OCI-LY7 (cell line): Measurements from ENCODE around the gene BCL10. TPM values are rescaled to one million over a fixed set of nuclear protein-coding genes. Genes with fewer than 3 reads are reported as not detected.

Source experiments
- BruUV-seq: library from RNA; stranded (reverse); fragments of 400-500 nt; replicated peaks from 2 replicates; lab custom pipeline; 2021; lab: Mats Ljungman, UMichigan
- CTCF ChIA-PET: fragments of 300-600 bp; sonication (Branson Sonifier 250); formaldehyde crosslinking; loops from one replicate; lab custom pipeline; 2022; ENCODE audit warnings: antibody characterized with exemption; ENCODE audit not compliant: unreplicated experiment; lab: Charles Lee
- POLR2A ChIA-PET: fragments of 300-600 bp; sonication (Branson Sonifier 250); formaldehyde crosslinking; loops from one replicate; lab custom pipeline; 2022; ENCODE audit warnings: antibody characterized with exemption; lab: Charles Lee
- DNase-seq: peaks from one replicate; pipeline ENCODE4 v3.0.0-alpha.2; 2015; ENCODE audit warnings: low spot score
- H2AFZ ChIP-seq: fragments of 200-600 bp; sonication (generic), shearing (Covaris generic); 2 replicates; pipeline ENCODE4 v1.6.1; 2014; ENCODE audit warnings: mild to moderate bottlenecking, antibody characterized with exemption, low read length, moderate library complexity
- H3K27ac ChIP-seq: fragments of 200-600 bp; sonication (generic); 2 replicates; pipeline ENCODE4 v1.5.1; 2014; ENCODE audit warnings: mixed run types, low read depth, mild to moderate bottlenecking, moderate library complexity, low read length, inconsistent platforms; ENCODE audit not compliant: poor library complexity, severe bottlenecking
- H3K36me3 ChIP-seq: fragments of 200-600 bp; sonication (generic); 2 replicates; pipeline ENCODE4 v1.6.1; 2014; ENCODE audit warnings: mild to moderate bottlenecking, antibody characterized with exemption, low read length, moderate library complexity, mixed read lengths; ENCODE audit not compliant: insufficient read depth
- H3K4me1 ChIP-seq: fragments of 200-600 bp; sonication (generic); 2 replicates; pipeline ENCODE4 v1.5.1; 2014; ENCODE audit warnings: mild to moderate bottlenecking, low read length; ENCODE audit not compliant: insufficient read depth, poor library complexity, severe bottlenecking
- H3K4me2 ChIP-seq: fragments of 200-600 bp; sonication (generic); 2 replicates; pipeline ENCODE4 v1.6.1; 2014; ENCODE audit warnings: mild to moderate bottlenecking, low read length
- H3K4me3 ChIP-seq: fragments of 200-600 bp; sonication (generic); 2 replicates; pipeline ENCODE4 v1.5.1; 2014; ENCODE audit warnings: mild to moderate bottlenecking, low read depth, low read length; ENCODE audit not compliant: poor library complexity, severe bottlenecking
- H3K79me2 ChIP-seq: fragments of 200-600 bp; sonication (generic); 2 replicates; pipeline ENCODE4 v1.6.1; 2016; ENCODE audit warnings: low read depth, mild to moderate bottlenecking, low read length, moderate library complexity, mixed read lengths; ENCODE audit not compliant: insufficient read depth
- H3K9me2 ChIP-seq: fragments of 200-600 bp; sonication (generic); 2 replicates; pipeline ENCODE4 v1.6.1; 2016; ENCODE audit warnings: mild to moderate bottlenecking, low read length, mixed read lengths; ENCODE audit not compliant: insufficient read depth
- H3K9me3 ChIP-seq: fragments of 200-600 bp; sonication (generic); 2 replicates; pipeline ENCODE4 v1.6.1; 2014; ENCODE audit warnings: mild to moderate bottlenecking, mixed run types, low read length, mixed read lengths
- H4K20me1 ChIP-seq: fragments of 200-600 bp; sonication (generic); 2 replicates; pipeline ENCODE4 v1.6.1; 2014; ENCODE audit warnings: mild to moderate bottlenecking, antibody characterized with exemption, low read length, moderate library complexity, mixed read lengths; ENCODE audit not compliant: insufficient read depth
- CTCF ChIP-seq: fragments of 200-600 bp; sonication (generic); conservative IDR thresholded peaks from 2 replicates; pipeline ENCODE4 v1.5.1; 2014; ENCODE audit warnings: mild to moderate bottlenecking, antibody characterized with exemption, low read length, moderate library complexity, mixed read lengths
- EZH2phosphoT487 ChIP-seq: fragments of 200-600 bp; sonication (generic); IDR thresholded peaks from 2 replicates; pipeline ENCODE4 v1.6.1; 2018; ENCODE audit warnings: low read depth, borderline replicate concordance, mild to moderate bottlenecking, mixed run types, antibody characterized with exemption, low read length, moderate library complexity, mixed read lengths
- intact Hi-C: fragments of 100-400 bp; cut with micrococcal nuclease; formaldehyde crosslinking; loops from one replicate; pipeline ENCODE4 v1.10.0; 2022; ENCODE audit not compliant: unreplicated experiment
- total RNA-seq, 2 experiments: library from RNA; depleted of rRNA in 1 of 2; stranded (reverse); fragments of >200 nt in 1 of 2; shearing (Covaris generic) in 1 of 2; gene quantifications; 2 replicates each; pipeline ENCODE4 v1.2.3, GENCODE V29; 2014 to 2022

BCL10 gene
- total RNA-seq, 2 experiments from 2014 or later: 17.4 to 29.0 TPM

GRCh38 chr1:85220756-85221201 is 55.7 kb downstream of the BCL10 start:
- POLR2A ChIA-PET: interaction anchor here (0.6 to 0.7 kb wide), 2 partner anchors 8 to 219 kb away, joined by 3 to 5 read pairs; no protein-coding TSS in a partner anchor
- no TSS peak for BruUV-seq
- H3K27ac ChIP-seq: no peak overlapping the region
- H4K20me1 ChIP-seq: no peaks in the 10 kb centered on the region
- H3K9me2 ChIP-seq: no peaks in the 10 kb centered on the region
- no peaks in the 10 kb centered on the region for H3K79me2 ChIP-seq
- no peak overlapping the region for H3K4me2 ChIP-seq
- H3K4me3 ChIP-seq: no peak overlapping the region
- no peaks in the 10 kb centered on the region for H3K9me3 ChIP-seq
- no peak overlapping the region for H2AFZ ChIP-seq
- TF ChIP-seq CTCF: no peak
- no peak for TF ChIP-seq EZH2phosphoT487
- H3K4me1 ChIP-seq: no peaks in the 10 kb centered on the region
- no peaks in the 10 kb centered on the region for H3K36me3 ChIP-seq
- CTCF ChIA-PET: no interaction called here
- DNase-seq: no peak
- intact Hi-C loops: no loop called here

- H3K36me3 ChIP-seq: no peaks in the 10 kb centered on the region
- H2AFZ ChIP-seq: no peak overlapping the region
- intact Hi-C loops: no loop called here
- H3K79me2 ChIP-seq: no peaks in the 10 kb centered on the region
- H3K4me2 ChIP-seq: no peak overlapping the region
- H3K27ac ChIP-seq: no peak overlapping the region
- no peak overlapping the region for H3K4me3 ChIP-seq
- H4K20me1 ChIP-seq: no peaks in the 10 kb centered on the region
- TF ChIP-seq CTCF: no peak
- TF ChIP-seq EZH2phosphoT487: no peak
- no peaks in the 10 kb centered on the region for H3K9me3 ChIP-seq
- DNase-seq: no peak
- H3K9me2 ChIP-seq: no peaks in the 10 kb centered on the region
- no TSS peak for BruUV-seq
- ChIA-PET POLR2A (interaction anchor here (0.7 kb wide), 1 partner anchor 219 kb away, joined by 3 read pairs; no protein-coding TSS in a partner anchor), CTCF (no interaction called here)
- no peaks in the 10 kb centered on the region for H3K4me1 ChIP-seq
Observed at GRCh38 chr1:85219853-85220610, 56.4 kb downstream of the BCL10 start.

- H3K4me2 ChIP-seq: no peak overlapping the region
- ChIA-PET CTCF (no interaction called here), POLR2A (interaction anchor here (0.6 to 0.7 kb wide), 3 partner anchors 210 to 422 kb away, joined by 3 to 6 read pairs (median 4); no protein-coding TSS in a partner anchor)
- no peak overlapping the region for H2AFZ ChIP-seq
- BruUV-seq: no TSS peak
- no peaks in the 10 kb centered on the region for H4K20me1 ChIP-seq
- intact Hi-C loops: no loop called here
- no peaks in the 10 kb centered on the region for H3K9me2 ChIP-seq
- TF ChIP-seq CTCF (no peak), EZH2phosphoT487 (no peak)
- H3K9me3 ChIP-seq: no peaks in the 10 kb centered on the region
- H3K4me3 ChIP-seq: no peak overlapping the region
- no peak overlapping the region for H3K27ac ChIP-seq
- no peak for DNase-seq
- no peaks in the 10 kb centered on the region for H3K4me1 ChIP-seq
- H3K36me3 ChIP-seq: no peaks in the 10 kb centered on the region
- no peaks in the 10 kb centered on the region for H3K79me2 ChIP-seq
Observed at GRCh38 chr1:85216697-85217096, 59.7 kb downstream of the BCL10 start.
